Measurements from ENCODE around the gene ADCY4. TPM values are rescaled to one million over a fixed set of nuclear protein-coding genes. Genes with fewer than 3 reads are reported as not detected.
"Not testable (repeated sequence)": the region's sequence is repeated elsewhere in the genome, so short reads cannot be mapped to it uniquely, and the experiment has no call there.

The ADCY4 gene
- 10 to 100 TPM; 35.2 to 36.0 TPM for total RNA-seq
- long read RNA-seq, donor 1, partial matches to known transcripts: 1 of 9 reads
- long read RNA-seq, donor 1, other reads (novel, unspliced or antisense): 5 of 9 reads
- long read RNA-seq, donor 2, transcript ADCY4-213 (2 exons, 1,351 nt): major isoform, 5 of 30 reads
- long read RNA-seq, donor 2, partial matches to known transcripts: 14 of 30 reads
- long read RNA-seq, donor 2, other reads (novel, unspliced or antisense): 9 of 30 reads

DNA sequence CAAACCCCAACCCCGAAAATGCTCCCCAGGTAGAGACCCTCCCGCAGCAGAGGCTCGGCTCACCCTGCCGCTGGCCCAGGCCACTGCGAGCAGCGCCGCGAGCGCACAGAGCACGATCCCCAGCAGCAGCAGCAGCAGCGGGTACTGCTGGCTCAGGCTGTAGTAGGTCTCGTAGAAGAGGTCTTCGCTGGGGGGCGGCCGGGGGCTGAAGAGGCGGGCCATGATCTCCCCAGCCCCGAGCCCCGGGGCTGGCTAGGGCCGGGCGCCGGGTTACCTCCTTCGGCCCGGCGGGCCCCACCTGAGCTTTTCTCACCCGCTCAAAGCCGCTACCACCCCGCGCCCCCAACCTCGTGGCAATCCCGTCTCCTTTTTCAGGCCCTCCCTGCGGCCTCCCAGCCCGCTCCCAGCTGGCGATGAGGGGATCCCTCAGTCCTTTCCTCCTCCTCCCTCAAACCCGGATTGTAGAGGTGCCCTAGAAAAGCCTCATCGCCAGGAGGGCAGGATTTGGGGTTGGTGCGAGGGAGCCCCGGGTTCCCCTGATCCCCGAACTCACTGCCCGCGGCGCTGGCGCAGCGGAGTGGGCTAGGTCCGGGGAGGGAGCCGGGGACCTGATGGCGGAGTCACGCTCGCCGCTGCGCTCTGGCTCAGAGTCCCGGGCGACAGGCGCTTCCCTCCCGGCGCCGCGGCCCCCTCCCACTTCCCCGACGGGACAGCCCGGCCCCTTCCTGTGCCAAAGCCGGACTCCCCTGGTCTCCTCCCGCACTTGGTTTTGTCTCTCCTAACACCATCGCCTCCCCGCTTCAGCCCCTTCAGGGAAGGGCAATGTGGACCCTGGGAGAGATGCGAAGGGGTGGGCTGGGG, at the start of gene ADCY4:
TSS of gene ADCY4 (minus strand) at position 641 of the 861 bp plus-strand sequence. CDS start at position 222, 419 bp downstream.
- intact Hi-C loops (cut with DNase I): loop anchor here (1.0 to 5.0 kb wide), 2 partner anchors 97 to 103 kb away; no protein-coding TSS in a partner anchor
- DNase-seq (ENCODE audit: low spot score): peak; percentile 89

DNA sequence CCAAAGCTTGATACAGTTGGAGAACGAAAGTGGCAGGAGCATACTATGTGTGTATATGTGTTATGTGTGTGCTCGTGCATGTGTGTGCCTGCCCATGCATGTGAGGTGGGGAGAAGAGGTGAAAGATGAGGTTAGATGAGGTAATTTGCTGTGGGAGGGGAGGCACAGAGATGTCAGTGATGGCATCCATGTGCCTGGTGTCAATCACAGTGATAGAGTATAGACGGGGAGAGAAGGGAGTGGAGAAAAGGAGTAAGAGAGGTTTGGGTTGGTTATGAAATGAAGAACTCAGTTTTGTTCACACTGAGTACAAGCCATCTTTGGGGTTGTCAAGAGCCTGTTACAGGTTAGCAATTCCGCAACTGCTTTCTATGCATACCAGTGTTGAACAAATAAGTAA, 49.3 kb upstream of the ADCY4 start:
- intact Hi-C loops (cut with DNase I): no loop called here
- no peak for DNase-seq (ENCODE audit: low spot score)

DNA sequence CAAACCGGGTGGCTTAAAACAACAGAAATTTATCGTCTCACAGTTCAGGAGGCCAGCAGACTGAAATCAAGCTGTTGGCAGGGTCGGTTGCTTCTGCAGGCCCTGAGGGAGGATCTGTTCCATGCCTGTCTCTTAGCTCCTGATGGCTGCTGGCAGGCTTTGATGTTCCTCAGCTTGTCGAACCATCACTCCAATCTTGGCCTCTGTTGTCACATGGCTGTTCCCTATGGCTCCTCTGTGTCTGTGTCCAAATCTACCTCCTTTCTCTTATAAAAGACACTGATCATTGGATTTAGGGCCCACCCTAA, 47.1 kb upstream of the ADCY4 start:
- no peak for DNase-seq (ENCODE audit: low spot score)
- intact Hi-C loops (cut with DNase I): no loop called here

DNA sequence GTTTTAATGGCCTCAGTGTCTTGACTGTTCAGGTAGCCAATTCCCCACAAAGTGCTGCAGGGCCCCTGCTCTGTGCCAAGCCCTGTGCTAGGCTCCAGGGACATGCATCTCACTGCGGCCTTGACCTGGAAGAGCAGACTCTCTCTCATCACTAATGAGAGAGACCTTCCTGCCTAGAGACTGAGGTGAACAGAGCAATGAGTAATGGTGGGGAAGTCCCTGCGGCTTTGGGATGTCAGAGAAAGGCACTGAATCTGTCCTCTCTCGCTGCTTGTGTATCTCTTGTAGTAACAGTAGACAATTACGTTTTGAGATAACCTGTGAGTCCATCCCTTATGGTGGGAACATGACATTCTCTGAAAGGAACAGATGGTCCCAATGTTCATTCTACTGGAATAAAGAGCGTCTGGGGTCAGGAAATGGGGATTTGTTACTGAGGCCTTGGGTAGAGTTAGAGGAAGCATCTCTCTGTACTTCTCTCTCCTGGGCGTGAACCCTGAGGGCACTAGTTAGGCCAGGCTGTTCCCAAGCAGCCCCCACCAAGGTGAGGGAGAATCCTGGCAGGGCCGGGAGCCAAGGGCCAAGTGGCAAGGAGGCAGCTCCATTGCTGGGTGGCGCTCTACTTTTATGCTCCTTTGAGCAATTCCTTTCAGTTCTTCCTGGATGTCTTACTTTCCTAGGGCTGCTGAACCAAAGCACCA, 46.6 kb upstream of the ADCY4 start:
- DNase-seq (ENCODE audit: low spot score): no peak
- intact Hi-C loops (cut with DNase I): no loop called here

DNA sequence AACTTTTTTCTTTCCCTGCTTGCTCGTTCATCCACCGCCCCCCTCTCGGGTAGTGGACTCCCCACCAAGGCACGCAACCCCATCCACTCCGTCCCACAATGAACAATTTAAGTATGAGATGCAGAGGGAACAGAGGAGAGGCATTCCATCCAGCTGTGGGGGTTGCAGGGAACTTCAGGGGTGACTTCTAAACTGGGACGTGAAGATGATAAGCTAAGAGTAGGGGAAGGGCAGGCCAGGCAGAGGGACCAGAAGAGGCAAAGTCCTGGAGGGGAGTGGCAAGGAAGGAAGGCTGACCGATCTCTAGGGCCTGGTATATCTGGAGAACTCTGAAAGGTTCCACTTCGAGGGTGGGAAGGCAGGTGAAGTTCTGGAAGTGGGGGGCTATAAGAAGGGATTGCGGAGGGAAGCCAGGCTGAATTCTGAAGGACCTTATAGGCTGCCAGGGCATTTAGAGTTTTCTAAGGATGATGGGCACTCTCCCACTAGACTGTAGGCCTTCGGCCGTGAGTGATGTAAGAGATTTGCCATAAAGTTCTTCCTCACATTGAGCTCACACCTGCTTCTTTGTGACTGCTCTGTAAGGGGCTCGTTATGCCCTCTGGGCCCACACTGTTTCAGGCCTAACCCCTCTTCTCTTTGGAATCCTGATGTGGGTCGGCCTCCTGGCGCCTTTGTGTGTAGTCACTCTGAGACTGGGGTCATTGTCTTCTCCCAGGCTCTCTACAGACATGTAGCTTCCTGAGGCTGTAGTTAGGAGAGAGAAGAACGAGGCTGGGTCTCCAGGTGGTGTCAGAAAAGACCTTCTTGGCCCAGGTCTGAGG, 45.2 kb upstream of the ADCY4 start:
- intact Hi-C loops (cut with DNase I): no loop called here
- DNase-seq (ENCODE audit: low spot score): no peak

DNA sequence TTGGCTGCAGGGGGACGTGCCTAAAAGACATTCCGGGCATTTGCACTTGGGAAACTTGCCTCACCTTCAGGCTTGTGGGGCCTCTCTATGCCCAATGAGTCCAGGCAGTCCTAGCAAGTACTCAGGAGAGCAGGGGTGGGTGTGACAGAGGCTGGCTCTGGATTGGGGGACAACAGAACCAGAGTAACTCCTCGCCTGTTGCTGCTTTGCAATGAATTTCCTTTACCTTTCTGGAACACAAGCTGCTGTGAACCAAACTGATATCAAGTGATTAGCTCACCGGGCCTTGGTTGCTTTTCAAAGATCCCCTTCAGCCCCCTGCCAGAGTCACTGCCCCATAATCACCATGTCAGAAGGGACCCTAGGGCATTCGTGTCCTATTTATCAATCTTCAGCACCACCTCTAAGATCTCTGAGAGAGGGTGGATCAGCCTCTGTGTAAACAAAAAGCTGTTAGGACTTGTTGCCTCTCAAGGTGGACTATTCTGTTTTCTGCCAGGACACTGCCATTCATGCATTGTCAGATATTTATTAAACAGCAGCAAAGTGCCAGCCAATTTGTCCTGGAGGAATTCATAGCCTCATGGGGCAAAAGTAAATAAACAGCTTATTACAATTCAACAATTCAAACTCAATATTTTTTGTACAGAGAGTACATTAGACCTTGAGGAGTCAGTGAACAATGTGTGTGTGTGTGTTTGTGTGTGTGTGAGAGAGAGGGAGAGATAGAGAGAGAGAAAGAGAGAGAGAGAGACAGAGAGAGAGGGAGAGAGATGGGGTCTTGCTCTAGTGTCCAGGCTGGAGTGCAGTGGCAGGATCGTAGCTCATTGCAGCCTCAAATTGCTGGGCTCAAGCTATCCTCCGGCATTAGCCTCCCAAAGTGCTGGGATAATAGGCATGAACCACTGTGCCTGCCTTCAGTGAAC, 44.4 kb upstream of the ADCY4 start:
- intact Hi-C loops (cut with DNase I): no loop called here
- no peak for DNase-seq (ENCODE audit: low spot score)

DNA sequence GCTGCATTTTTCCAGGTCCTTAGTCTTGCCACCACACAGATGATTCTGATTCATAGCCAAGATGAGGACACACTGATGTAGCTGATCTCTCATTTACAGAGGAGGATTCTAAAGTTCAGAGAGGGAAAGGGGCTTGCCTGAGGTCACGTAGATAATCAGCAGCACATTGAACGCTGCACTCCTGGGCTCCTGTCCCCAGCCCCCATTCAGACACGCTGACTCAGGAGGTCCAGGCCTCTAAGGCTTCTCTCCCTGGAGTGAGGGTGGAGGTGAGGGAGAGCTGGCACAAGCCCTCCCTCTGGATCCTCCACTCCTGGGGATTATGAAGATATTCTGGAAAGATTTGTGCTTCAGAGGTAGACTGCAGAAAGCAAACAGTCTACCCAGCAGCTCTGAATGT, 43.5 kb upstream of the ADCY4 start:
- no peak for DNase-seq (ENCODE audit: low spot score)
- intact Hi-C loops (cut with DNase I): no loop called here

DNA sequence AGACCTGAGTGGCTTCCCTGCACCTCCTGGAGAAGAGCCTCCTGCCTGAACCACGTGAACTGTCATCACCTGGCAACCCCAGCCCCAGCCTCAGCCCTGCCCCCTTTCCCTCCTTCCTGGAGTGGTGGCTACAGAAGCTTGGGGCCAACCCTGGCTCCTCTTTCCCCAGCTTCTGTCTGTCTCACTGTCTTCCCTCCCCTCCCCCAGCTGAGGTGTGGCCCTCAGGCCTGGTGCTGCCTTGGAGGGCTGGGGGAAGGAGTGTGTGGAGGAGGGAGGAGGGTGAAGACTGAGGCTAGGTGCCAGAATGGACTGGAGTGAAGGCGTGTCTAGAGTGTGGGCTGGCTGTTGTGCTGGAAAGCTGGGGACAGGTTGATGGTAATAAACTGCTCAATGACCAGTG, 42.8 kb upstream of the ADCY4 start:
- intact Hi-C loops (cut with DNase I): no loop called here
- no peak for DNase-seq (ENCODE audit: low spot score)

DNA sequence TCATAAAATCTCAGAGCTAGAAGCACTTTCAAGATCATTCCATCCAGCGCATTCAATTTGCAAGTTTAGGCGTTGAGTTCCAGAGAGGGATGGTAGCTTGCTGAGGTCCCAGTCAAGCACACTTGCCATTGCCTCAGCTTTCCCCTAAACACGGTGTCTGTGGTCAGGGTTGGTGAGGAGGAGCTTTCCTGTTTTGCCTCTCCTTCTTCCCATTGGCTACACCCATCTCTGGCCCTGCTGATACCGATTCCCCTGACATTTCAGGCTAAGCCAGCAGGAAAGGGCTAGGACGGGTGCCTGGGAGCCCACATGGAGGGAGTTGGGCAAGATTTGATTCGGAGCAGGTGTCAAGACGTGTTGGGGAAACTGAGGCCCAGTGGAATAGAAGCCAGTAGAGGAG, 42.3 kb upstream of the ADCY4 start:
- intact Hi-C loops (cut with DNase I): no loop called here
- no peak for DNase-seq (ENCODE audit: low spot score)

DNA sequence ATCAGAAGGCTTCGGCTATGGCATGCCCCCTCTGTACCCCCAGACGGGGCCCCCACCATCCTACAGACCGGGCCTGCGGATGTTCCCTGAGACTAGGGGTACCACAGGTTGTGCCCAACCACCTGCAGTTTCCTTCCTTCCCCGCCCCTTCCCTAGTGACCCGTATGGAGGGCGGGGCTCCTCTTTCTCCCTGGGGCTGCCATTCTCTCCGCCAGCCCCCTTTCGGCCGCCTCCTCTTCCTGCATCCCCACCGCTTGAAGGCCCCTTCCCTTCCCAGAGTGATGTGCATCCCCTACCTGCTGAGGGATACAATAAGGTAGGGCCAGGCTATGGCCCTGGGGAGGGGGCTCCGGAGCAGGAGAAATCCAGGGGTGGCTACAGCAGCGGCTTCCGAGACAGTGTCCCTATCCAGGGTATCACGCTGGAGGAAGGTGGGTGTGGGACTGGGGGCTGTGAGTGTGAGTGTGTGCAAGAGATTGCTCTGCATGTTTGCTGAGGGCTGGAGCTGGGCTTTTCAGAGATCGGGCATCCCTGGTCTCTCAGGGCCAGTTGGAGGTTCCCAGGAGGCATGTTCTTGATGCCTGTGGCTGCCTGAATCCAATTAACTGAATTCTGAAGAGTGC, 41.7 kb upstream of the ADCY4 start:
- DNase-seq (ENCODE audit: low spot score): no peak
- intact Hi-C loops (cut with DNase I): no loop called here

DNA sequence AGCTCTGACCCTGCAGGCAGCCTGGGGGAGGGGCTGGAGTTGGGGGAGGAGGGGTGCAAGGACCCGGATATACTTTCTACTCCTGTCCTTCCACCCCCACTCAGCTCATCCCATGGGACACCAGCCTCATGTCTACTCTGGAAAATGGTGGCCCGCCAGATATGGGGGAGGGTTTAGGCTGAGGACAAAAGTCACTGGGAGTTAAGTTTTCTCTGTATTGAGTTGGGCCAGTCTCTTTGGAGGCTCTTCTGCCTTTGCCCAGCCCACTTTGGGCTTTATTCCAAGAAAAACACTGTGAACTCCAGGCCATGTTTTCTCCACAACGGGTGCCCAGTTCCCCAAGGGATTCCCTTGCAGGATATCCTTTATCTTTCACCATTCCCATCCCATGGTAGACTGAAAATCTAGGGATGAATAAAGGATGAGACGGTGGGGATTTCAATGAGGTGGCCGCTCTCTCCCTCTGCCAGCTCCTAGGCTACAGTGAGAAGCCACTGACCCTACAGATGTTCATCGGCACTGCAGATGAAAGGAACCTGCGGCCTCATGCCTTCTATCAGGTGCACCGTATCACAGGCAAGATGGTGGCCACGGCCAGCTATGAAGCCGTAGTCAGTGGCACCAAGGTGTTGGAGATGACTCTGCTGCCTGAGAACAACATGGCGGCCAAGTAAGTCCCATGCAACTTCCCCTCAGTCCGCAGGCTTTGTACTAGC, 38.0 kb upstream of the ADCY4 start:
- DNase-seq (ENCODE audit: low spot score): no peak
- intact Hi-C loops (cut with DNase I): no loop called here

DNA sequence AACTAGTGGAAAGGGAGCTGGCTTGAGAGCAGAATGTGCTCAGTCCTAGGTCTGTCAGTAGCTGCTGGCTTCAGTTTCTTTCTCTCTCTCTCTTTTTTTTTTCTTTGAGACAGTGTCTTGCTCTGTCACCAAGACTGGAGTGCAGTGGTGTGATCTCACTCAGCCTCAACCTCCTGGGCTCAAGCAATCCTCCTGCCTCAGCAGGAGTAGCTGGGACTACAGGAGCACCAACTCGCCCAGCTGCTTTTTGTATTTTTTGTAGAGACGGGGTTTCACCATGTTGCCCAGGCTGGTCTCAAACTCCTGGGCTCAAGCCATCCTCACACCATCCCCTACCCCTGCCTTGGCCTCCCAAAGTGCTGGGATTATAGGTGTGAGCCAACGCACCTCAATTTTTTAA, 36.7 kb upstream of the ADCY4 start:
- intact Hi-C loops (cut with DNase I): not testable (repeated sequence)

DNA sequence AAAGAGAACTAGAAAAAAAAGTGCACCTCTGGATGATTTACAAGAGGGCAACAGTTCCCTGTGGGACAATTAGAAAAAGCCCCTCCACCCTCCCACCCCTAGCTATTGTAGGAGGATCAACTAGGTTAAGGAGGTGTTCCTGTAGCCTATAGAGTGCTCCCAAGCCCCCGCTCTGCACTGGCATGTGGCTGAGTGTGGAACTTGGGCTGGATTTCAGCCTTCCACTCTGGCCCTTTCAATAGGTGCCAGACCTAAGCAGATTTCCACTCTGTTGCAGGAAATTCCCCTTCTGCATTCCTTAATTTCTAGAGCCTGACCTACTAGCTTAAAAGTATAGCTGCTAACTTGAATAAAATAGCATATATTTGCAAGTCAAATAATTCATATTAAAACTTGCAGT, 35.9 kb upstream of the ADCY4 start:
- DNase-seq (ENCODE audit: low spot score): no peak
- intact Hi-C loops (cut with DNase I): no loop called here

More for the DNA sequence above, 36.7 kb upstream of the ADCY4 start:
- not testable (repeated sequence) for DNase-seq (ENCODE audit: low spot score)

DNA sequence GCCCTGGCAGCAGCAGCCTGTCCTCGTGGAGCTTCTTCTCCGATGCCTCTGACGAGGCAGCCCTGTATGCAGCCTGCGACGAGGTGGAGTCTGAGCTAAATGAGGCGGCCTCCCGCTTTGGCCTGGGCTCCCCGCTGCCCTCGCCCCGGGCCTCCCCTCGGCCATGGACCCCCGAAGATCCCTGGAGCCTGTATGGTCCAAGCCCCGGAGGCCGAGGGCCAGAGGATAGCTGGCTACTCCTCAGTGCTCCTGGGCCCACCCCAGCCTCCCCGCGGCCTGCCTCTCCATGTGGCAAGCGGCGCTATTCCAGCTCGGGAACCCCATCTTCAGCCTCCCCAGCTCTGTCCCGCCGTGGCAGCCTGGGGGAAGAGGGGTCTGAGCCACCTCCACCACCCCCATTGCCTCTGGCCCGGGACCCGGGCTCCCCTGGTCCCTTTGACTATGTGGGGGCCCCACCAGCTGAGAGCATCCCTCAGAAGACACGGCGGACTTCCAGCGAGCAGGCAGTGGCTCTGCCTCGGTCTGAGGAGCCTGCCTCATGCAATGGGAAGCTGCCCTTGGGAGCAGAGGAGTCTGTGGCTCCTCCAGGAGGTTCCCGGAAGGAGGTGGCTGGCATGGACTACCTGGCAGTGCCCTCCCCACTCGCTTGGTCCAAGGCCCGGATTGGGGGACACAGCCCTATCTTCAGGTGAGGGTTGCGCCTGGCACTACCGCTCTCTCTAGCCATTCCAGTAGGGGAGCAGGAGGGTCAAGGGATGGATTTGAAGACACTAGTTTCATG, 35.2 kb upstream of the ADCY4 start:
- DNase-seq (ENCODE audit: low spot score): no peak
- intact Hi-C loops (cut with DNase I): loop anchor here in 1 of 2 donors (5.0 kb wide), 1 partner anchor 67 kb away; no protein-coding TSS in a partner anchor

DNA sequence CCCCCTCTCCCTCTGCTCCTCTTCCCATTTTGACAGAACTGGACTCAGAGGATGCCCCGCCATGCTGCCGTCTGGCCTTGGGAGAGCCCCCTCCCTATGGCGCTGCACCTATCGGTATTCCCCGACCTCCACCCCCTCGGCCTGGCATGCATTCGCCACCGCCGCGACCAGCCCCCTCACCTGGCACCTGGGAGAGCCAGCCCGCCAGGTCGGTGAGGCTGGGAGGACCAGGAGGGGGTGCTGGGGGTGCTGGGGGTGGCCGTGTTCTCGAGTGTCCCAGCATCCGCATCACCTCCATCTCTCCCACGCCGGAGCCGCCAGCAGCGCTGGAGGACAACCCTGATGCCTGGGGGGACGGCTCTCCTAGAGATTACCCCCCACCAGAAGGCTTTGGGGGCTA, 34.6 kb upstream of the ADCY4 start:
- DNase-seq (ENCODE audit: low spot score): no peak
- intact Hi-C loops (cut with DNase I): loop anchor here in 1 of 2 donors (5.0 kb wide), 1 partner anchor 68 kb away; no protein-coding TSS in a partner anchor

DNA sequence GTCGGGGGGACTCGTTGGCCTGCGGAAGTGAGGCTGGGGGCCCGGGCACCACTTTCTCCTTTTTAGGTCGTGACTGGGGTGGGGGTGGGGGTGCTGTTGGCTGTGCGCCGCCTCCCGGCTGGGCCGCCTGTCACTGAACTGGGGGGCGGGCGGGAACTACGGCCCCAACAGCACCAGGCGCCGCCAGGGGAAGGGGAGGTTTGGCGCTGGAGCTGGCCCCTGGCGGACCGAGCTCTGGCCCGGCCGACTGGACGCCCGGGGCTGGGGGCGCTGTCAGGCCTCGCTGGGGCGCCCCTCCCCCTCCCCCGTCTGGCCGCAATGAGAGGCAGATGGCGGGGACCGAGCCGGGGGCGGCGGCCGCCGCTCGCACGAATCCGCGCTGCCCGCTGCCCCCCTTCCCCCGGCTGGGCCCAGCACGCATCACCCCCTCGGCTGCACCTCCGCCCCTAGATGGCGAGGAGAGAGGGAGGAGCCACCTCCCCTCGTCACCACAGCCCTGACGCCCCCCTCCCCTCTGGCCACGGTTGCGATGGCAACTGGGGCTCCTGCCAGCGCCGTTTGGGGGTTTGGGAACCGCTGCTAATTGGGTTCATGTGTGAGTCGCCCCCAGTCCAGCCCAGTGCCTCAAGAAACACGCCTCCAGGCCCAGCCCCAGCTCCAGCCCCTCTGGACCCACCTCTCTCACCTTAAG, 33.8 kb upstream of the ADCY4 start:
- DNase-seq (ENCODE audit: low spot score): peak; percentile 87
- intact Hi-C loops (cut with DNase I): loop anchor here in 1 of 2 donors (5.0 kb wide), 1 partner anchor 69 kb away; no protein-coding TSS in a partner anchor

Data from posterior vena cava (tissue), 2 donors.